Astrocyte (in vitro differentiated cells and primary cell): ENCODE data around the gene BHLHE23.
"Not testable (repeated sequence)": the region's sequence is repeated elsewhere in the genome, so short reads cannot be mapped to it uniquely, and the experiment has no call there.

Source experiments
- EZH2 ChIP-seq: IDR thresholded peaks from 2 replicates; pipeline ENCODE4 v1.6.1; 2012; ENCODE audit warnings: mild to moderate bottlenecking, low read length, inconsistent platforms; ENCODE audit not compliant: insufficient read depth
- TF ChIP-seq, protein P1 (sequence below): IDR thresholded peaks from 2 replicates; pipeline ENCODE4 v1.5.1; 2011; ENCODE audit warnings: low read depth, mild to moderate bottlenecking, inconsistent platforms, low read length, moderate library complexity; ENCODE audit not compliant: insufficient read depth

DNA sequence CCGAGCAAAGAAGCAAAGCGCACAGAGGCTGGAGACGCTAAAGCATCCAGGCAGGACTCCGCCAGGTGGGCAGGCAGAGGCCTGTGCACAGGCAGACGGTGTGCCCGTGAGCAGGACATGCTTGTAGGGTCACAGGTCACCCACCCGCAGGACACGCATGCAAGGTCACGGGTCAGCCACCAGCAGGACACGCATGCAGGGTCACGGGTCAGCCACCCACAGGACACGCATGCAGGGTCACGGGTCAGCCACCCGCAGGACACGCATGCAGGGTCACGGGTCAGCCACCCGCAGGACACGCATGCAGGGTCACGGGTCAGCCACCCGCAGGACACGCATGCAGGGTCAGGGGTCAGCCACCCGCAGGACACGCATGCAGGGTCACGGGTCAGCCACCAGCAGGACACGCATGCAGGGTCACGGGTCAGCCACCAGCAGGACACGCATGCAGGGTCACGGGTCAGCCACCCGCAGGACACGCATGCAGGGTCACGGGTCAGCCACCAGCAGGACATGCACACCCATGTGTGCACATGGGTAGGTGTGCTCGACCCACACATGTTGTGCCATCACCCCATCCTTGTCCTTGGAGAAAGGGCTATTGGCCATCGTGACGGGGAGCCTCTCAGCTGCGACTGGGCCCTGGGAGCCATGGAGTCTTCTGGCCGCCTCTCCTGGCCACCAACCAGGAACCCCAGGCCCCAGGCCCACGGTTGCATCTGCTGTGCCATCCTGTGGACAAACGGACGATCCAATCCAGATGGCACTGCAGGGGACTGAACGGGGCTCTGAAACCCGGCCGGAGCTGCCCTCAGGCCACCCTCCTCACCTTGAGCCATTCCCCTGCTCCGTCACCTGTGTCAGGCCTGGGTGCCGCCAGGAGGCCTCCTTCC is 28.2 kb upstream of the BHLHE23 start:
- TF ChIP-seq, protein P1, sequence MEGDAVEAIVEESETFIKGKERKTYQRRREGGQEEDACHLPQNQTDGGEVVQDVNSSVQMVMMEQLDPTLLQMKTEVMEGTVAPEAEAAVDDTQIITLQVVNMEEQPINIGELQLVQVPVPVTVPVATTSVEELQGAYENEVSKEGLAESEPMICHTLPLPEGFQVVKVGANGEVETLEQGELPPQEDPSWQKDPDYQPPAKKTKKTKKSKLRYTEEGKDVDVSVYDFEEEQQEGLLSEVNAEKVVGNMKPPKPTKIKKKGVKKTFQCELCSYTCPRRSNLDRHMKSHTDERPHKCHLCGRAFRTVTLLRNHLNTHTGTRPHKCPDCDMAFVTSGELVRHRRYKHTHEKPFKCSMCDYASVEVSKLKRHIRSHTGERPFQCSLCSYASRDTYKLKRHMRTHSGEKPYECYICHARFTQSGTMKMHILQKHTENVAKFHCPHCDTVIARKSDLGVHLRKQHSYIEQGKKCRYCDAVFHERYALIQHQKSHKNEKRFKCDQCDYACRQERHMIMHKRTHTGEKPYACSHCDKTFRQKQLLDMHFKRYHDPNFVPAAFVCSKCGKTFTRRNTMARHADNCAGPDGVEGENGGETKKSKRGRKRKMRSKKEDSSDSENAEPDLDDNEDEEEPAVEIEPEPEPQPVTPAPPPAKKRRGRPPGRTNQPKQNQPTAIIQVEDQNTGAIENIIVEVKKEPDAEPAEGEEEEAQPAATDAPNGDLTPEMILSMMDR, result not testable (repeated sequence)
- not testable (repeated sequence) for TF ChIP-seq EZH2
